ENCODE measurements around the gene DNER.

DNER gene

GRCh38 chr2:229486673-229487072, 227.7 kb downstream of the DNER start:
- no peak for DNase-seq

GRCh38 chr2:229485857-229486256, 228.5 kb downstream of the DNER start:
- no peak for DNase-seq

- DNase-seq, result no peak
These were observed 237.0 kb downstream of the DNER start for GRCh38 chr2:229477269-229477755.

GRCh38 chr2:229475778-229476177, 238.6 kb downstream of the DNER start:
- no peak for DNase-seq

- DNase-seq, result no peak
These were observed 240.2 kb downstream of the DNER start for GRCh38 chr2:229474125-229474524.

- no peak for DNase-seq
These were observed 243.6 kb downstream of the DNER start for GRCh38 chr2:229470781-229471180.

- DNase-seq, result no peak
These were observed 246.6 kb downstream of the DNER start for GRCh38 chr2:229467783-229468182.

GRCh38 chr2:229463841-229464346, 250.5 kb downstream of the DNER start:
- DNase-seq, result no peak

GRCh38 chr2:229462112-229462511, 252.2 kb downstream of the DNER start:
- no peak for DNase-seq

- no peak for DNase-seq
These were observed 258.3 kb downstream of the DNER start for GRCh38 chr2:229456091-229456490.

GRCh38 chr2:229454934-229455631, 259.3 kb downstream of the DNER start:
- no peak for DNase-seq

- no peak for DNase-seq
These were observed 261.1 kb downstream of the DNER start for GRCh38 chr2:229453230-229453629.

GRCh38 chr2:229451852-229452251, 262.5 kb downstream of the DNER start:
- DNase-seq, result no peak

GRCh38 chr2:229447227-229447626, 267.1 kb downstream of the DNER start:
- DNase-seq, result no peak

GRCh38 chr2:229446350-229446749, 268.0 kb downstream of the DNER start:
- DNase-seq, result no peak

GRCh38 chr2:229445501-229446211, 268.7 kb downstream of the DNER start:
- no peak for DNase-seq

GRCh38 chr2:229445019-229445418, 269.3 kb downstream of the DNER start:
- DNase-seq, result peak in 1 of 2 donors; percentile 16

GRCh38 chr2:229443546-229444268, 270.6 kb downstream of the DNER start:
- DNase-seq, result no peak

- no peak for DNase-seq
These were observed 271.2 kb downstream of the DNER start for GRCh38 chr2:229443141-229443540.

- DNase-seq, result no peak
These were observed 275.8 kb downstream of the DNER start for GRCh38 chr2:229438430-229439159.

GRCh38 chr2:229437467-229437866, 276.9 kb downstream of the DNER start:
- DNase-seq, result no peak

GRCh38 chr2:229434187-229434586, 280.2 kb downstream of the DNER start:
- DNase-seq, result no peak

GRCh38 chr2:229433351-229433750, 281.0 kb downstream of the DNER start:
- no peak for DNase-seq
